GM18508 (cell line): Measurements from ENCODE around the gene TMX2.
"Not testable (repeated sequence)": the region's sequence is repeated elsewhere in the genome, so short reads cannot be mapped to it uniquely, and the experiment has no call there.

Experiments used
- ATAC-seq: cut with Tn5 transposase; IDR thresholded peaks from one replicate; pipeline ENCODE4 v1.9.1; 2021; ENCODE audit warnings: moderate number of reproducible peaks; ENCODE audit not compliant: insufficient read depth, unreplicated experiment

Gene TMX2, protein sequence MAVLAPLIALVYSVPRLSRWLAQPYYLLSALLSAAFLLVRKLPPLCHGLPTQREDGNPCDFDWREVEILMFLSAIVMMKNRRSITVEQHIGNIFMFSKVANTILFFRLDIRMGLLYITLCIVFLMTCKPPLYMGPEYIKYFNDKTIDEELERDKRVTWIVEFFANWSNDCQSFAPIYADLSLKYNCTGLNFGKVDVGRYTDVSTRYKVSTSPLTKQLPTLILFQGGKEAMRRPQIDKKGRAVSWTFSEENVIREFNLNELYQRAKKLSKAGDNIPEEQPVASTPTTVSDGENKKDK

DNA sequence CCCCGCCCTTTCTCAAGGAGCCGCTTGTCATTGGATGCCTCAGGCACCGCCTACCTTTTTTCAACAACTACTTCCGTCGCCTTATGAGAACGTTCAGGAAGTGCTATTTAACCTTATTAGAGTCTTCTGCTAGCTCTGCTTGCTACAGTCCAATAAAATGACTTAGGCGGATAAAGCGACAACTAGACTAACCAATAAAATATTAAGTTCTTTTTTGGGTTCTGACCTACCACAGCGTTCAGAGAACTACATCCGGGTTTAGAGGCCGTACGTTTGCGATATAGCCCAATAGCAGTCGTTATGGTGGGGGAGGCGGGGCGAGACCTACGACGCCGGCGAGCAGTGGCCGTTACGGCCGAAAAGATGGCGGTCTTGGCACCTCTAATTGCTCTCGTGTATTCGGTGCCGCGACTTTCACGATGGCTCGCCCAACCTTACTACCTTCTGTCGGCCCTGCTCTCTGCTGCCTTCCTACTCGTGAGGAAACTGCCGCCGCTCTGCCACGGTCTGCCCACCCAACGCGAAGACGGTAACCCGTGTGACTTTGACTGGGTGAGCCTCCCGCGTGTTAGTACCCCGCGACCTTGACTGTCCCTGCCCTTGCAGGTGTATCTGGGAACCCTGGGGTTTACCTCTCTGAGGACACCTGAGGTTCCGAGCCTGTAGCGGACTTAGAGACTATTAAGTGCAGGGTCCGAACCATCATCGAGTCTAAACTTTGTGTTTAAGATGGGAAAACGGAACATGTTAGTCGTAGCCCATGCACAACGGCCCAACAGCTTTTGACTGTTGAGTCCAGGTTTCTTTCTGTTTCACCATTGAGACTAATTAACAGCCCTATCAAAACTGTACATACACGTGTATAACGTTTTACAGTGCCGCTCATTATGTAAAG, at the start of gene TMX2:
TSS of gene TMX2 (plus strand) at position 338 of the 895 bp plus-strand sequence. CDS start at position 364, 26 bp downstream.
- ATAC-seq, result peak; percentile 98

DNA sequence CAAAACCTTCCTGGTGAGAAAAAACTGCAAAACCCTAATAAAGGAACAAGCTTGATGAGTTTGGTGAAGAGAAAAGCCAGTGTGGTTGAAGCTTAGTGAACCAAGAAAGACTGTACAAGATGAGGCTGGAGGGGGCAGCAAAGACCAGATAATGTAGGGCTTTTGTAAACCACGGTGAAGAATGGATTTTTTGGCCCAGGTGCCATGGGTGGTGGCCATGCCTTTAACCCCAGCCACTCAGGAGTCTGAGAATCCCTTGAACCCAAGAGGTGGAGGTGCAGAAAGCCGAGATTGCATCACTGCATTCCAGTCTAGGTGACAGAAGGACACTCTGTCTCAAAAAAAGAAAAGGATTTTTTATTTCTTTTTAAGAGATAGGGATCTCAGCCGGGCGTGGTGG, 49.5 kb upstream of the TMX2 start:
- no peak for ATAC-seq

DNA sequence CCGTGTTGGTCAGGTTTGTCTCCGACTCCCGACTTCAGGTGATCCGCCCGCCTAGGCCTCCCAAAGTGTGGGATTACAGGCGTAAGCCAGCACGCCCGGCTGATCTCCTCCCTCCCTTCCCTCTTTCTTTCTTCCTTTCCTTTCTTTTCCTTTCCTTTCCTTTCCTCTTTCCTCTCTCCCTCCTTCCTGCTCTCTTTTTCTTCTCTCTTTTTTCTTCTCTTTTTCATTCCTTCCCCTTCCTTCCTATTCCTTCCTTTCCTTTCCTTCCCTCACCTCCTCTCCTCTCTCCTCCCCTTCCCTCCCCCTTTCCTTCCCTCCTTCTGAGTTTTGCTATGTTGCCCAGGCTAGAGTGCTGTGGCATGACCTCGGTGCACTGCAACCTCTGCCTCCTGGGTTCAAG, 48.4 kb upstream of the TMX2 start:
- ATAC-seq, result no peak

DNA sequence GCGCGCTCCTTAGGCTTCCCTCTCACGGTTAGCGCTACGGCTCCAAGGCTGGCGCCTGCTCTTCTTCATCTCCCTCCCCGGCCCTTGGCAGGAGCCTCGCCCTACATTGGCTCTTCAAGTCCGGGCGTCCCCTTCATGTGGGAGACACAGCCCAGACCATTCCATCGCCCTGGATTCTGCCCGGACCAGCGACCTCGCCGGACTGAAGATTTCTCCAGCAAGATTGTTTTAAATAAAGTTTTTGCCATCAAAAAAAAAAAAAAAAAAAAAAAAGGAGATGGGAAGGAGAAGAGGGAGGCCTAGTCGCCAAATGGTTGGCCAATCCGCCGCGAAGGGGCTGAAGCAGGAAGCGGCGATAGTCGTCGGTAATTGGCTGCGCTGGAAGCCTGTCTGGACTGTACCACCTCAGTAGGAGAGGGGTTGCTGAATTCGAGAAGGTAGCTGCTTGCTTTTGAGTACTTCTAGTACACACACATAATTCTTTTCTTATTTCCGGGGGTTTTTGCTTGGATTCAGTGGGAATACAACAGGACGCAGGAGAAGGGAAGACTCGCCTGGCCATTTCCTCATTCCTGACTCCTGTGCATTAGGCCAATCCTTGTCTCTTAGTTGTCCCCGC, 45.2 kb upstream of the TMX2 start:
- peak; percentile 68 for ATAC-seq

DNA sequence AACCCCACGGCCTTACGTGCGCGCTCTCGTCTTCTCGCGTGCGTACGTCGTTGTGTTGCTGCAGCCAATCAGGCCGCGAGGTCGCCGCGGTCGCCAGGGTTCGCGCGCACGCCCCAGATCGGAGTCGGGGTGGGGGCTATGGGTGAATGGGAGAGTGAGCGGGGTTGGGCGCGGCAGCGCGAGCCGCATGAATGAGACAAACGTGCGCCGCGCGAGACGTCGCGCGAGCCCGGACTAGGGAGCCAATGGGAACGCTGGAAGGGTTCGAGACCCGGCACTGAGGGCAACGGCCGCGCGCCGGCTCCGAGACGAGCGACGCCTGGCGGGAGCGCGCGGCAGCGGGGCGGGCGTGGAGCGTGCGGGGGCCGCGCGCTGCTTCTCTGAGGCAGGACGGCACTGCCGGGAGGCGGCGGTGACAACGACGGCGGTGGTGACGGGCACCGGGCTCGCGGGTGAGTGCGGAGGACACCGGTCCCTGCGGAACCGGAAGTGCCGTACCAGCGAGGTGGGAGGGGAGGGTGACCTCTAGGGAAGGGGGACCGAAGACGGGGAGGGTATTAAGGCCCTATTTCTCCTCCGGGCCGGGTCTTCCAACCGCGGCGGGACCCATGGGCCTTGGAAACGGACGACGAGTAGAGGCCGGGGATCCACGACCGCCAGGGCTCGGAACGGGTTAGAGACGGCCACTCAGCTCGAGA, 44.5 kb upstream of the TMX2 start, which contains the start of gene ZDHHC5:
TSS of gene ZDHHC5 (plus strand) at position 379 of the 698 bp plus-strand sequence. CDS start 4,977 bp downstream, outside the sequence.
- peak; percentile 70 for ATAC-seq

DNA sequence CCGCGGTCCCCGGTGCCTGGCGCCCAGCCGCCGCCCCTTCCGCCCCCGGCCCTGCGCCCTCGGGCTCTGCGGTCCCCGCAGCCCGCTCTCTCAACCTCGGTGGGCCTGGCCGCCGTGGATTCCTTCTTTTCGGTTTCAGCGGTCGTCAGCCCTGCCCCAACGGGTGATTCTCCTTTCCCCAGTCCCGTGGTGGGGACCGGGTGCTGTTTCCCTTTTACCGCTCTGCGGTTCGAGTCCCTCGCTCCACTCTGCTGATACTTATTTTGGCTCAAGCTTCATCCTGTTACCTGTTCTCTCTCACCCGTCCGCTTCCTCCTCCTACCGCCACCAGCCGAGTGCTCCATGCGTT, 44.0 kb upstream of the TMX2 start:
- no peak for ATAC-seq

DNA sequence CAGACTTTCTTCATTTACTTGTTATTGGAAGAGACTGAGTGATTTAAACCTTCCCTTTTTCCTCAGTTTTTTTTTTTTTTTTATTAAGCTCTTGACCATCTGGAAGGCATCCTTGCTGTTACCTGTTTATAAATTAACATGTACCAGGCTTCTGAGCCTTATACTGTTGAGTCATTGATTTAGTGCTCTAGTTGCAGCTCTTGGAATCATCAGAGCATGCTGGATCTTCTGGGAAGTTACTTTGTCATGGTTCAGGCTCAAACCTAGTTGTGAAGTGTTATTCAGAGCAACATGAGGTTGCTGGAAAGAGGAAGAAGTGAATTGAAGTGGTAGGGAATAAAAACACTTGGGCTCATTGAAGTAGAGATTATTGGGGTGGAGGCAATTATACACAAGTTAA, 38.1 kb upstream of the TMX2 start:
- ATAC-seq, result no peak

DNA sequence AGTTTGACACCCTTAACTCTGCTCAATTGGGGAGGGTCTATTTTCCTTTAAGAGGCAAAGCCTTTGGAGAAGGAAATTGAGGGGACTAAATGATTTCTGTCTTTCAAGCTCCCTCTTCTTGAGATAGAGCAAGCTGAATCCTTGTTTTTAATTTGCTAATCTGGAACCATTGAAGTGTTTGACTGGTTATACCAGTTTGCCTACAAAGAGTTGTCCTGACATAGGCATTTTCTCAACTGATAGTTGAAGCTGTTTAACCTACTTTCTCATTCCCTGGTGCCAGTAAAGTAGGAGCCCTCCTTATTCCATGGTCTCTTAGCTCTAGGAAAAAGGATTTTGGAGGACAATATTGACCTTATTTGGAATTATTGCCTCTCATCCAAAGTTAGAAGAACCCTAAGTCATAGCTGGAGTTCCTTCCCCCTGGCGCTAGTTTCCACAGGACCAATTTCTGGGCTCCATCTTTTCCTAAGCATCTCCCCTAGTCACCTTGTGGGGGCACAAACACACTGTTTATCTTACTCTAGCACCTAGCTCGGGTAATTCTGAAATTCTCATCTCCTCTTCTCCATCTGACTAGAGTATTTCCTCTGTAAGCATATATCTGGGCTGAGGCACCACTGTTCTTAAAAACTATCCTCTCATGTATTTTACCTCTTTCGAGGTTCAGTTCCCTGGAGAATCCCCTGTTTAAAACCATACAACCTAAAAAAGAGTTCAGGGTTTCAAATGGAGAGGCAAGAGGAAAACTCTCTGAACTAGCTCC, 37.0 kb upstream of the TMX2 start:
- ATAC-seq, result no peak

DNA sequence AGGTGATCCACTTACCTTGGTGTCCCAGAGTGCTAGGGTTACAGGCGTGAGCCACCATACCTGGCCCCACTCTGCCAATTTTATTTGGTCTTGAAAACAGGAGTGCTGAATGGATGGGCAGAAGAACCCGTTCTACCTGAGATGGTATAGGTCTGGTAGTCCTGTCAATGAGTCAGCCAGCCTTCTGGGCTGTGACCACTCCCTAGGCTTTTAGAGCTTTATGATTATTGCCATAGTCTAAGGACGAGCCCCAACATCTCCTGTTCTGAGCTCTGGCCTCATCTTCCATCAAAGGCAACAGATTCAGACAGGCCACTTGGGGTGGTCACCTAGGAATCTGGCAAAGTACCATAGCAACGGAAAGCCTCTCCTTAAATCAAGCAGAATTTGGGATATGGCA, 33.0 kb upstream of the TMX2 start:
- no peak for ATAC-seq

DNA sequence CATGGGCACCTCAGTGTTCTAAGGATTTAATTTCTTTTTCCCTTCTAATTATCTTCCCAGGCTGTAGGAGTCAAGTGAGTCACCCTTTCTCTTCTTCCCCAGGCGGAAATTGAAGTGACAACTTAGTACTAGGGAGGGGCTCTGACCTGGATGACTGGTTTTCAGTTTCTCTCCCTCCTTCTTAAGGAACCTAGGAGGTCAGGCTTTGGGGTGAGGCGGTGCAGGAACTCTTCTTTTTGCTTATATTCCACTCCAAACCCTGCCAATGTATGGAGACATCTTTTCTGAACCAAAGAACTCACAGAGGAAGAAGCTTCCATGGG, 31.9 kb upstream of the TMX2 start:
- ATAC-seq, result no peak

DNA sequence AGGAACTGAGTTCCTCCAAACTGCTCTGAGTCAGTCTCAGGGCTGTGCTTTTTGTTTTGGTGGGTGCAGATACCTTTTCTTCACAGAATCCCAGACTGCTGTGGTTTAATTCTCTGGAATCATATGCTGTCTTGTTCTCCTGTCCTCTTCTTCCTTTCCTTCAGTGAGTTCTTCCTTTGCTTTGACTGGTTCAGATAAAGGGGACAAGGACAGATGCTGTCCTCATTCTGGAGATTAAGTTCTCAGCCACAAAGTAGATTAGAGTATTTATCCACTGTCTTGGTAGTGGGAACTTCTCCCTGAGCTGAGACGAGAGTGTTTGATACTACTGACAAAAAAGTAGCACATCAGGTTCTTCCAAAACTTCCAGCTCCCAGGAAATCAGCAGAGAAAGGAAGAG, 31.2 kb upstream of the TMX2 start:
- ATAC-seq, result no peak

DNA sequence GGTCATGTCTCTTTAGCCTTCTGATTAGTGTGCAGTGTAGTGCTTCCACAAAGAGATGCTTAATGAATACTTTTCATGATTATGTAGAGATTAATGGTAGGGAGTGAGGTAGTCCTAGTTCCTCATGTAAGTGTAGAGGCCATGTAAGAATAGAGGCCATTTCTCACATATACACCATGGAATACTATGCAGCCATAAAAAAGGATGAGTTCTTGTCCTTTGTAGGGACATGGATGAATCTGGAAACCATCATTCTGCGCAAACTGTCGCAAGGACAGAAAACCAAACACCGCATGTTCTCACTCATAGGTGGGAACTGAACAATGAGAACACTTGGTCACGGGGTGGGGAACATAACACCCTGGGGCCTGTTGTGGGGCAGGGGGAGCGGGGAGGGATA, 21.9 kb upstream of the TMX2 start:
- ATAC-seq, result not testable (repeated sequence)

DNA sequence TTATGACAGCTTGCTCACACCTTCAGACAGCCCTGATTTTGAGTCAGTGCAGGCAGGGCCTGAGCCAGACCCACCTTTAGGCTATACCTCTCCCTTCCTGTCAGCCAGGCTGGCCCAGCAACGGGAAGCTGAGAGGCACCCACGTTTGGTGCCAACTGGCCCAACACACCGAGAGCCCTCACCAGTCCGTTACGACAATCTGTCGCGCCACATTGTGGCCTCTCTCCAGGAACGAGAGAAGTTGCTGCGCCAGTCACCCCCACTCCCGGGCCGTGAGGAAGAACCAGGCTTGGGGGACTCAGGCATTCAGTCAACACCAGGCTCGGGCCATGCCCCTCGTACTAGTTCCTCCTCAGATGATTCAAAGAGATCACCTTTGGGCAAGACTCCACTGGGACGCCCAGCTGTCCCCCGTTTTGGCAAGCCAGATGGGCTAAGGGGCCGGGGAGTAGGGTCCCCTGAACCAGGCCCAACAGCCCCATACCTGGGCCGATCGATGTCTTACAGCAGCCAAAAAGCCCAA, 13.5 kb upstream of the TMX2 start:
- no peak for ATAC-seq

DNA sequence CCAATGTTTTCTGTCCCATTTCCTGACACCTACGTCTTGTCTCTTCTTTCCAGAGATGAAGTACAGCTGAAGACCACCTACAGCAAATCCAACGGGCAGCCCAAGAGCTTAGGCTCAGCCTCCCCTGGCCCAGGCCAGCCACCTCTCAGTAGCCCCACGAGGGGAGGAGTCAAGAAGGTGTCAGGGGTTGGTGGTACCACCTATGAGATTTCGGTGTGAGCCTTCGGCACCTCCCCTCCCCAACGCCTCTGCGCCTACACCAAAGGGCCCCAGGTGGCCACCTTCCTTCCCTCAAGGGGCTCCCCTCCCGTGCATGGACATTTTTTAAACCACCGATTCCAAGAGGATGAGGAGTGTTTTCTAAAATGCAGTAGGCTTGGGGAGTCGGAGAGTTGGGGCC, 12.6 kb upstream of the TMX2 start:
- no peak for ATAC-seq

DNA sequence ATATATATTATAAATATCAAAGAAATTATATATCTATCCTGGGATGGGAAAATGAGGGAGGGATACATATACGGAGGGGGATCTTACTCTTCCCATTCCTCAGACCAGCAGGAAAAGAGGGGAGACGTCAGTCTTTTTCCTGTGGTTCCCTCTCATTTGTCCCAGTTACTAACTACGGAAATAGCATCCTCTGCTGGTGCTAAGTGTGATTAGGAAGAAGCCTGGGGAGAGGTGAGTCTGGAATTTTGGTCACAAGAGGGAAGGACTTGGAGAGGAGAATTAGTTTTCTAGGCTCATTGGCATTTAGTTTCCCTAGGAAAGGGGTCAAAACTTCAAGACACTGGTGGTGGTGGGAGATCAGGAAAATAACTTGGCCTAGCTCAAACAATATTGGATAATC, 12.0 kb upstream of the TMX2 start:
- ATAC-seq, result no peak

DNA sequence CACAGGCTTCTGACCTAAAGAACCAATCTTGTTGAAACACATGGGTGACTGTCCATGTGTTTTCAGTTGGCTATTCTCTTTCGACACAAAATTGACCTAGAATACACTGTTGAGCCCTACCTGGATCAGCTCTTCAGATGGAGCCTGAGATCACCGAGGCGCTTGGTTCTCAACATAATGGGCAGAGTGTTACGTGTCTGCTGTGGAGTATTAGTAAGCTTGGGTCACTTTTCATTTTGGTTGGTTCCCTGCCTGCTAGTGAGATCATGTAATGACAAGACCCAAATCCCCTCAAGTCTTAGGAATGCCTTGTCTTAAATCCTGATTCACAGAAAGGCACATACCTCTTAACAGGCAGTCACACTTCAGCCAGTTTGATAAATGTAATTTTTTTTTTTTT, 9.1 kb upstream of the TMX2 start:
- no peak for ATAC-seq

DNA sequence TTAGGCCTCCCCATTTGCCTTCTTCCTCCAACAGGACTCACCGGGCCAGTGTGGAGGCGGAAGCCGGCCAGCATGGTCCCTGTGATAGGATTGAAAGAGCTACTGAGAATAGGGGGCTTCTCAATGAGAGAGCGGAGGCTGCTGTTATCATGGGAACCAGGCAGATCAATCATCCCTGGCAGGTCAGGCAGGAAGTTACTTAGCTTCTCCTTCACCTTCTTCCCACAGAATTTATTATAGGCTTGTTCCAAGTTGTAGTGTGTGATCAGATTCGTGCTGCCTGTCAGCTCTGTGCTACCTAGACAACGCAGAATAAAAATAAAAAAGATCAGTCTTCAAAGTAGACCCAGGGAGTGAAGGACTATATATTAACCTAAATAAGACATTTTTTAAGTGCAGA, 7.5 kb upstream of the TMX2 start:
- no peak for ATAC-seq

DNA sequence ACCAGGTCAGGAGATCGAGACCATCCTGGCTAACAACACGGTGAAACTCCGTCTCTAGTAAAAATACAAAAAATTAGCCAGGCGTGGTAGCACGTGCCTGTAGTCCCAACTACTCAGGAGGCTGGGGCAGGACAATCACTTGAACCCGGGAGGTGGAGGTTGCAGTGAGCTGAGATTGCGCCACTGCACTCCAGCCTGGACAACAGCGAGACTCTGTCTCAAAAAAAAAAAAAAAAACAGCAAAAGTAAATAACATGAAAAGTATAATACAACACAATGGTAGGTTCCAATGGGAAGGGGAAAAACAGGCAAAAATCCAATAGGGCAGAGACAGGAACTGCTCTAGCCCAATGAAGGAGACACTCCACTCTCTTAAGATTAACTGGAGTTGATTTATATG, 7.0 kb upstream of the TMX2 start:
- not testable (repeated sequence) for ATAC-seq

DNA sequence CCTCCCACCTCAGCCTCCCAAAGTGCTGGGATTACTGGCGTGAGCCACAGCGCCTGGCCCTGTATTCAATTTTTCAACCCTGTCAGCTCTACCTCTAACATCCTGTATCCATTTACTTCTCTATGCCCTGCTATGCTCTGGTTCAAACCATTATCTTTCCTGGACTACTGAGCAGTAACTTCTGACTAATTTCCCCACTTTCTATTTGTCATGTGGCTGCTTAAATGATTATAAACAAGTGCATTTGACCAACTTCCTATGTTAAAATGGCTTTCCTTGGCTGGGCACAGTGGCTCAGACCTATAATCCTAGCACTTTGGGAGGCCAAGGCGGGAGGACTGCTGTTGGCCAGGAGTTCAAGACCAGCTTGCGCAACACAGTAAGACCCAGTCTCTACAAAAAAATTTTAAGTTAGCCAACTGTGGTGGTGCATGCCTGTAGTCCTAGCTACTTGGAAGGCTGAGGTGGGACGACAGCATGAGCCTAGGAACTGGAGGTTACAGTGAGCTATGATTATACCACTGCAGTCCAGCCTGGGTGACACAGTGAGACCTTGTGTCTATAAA, 2.5 kb upstream of the TMX2 start:
- ATAC-seq, result no peak
